BLaER1 (cell line): ENCODE results near the gene SETDB2.

ENCODE experiments used
- H3K27ac ChIP-seq: shearing (Covaris generic); formaldehyde crosslinking; 2 replicates; pipeline ENCODE4 v1.8.1; 2022
- H3K27me3 ChIP-seq: shearing (Covaris generic); formaldehyde crosslinking; 2 replicates; pipeline ENCODE4 v1.8.1; 2022
- H3K36me3 ChIP-seq: shearing (Covaris generic); formaldehyde crosslinking; 2 replicates; pipeline ENCODE4 v1.8.1; 2022
- H3K4me1 ChIP-seq: shearing (Covaris generic); formaldehyde crosslinking; 2 replicates; pipeline ENCODE4 v1.8.1; 2022
- H3K4me2 ChIP-seq: shearing (Covaris generic); formaldehyde crosslinking; 2 replicates; pipeline ENCODE4 v1.8.1; 2022
- H3K4me3 ChIP-seq: shearing (Covaris generic); formaldehyde crosslinking; 2 replicates; pipeline ENCODE4 v1.8.1; 2022
- H3K9ac ChIP-seq: shearing (Covaris generic); formaldehyde crosslinking; 2 replicates; pipeline ENCODE4 v1.8.1; 2022
- H3K9me3 ChIP-seq: shearing (Covaris generic); formaldehyde crosslinking; 2 replicates; pipeline ENCODE4 v1.8.1; 2022
- H4K20me1 ChIP-seq: shearing (Covaris generic); formaldehyde crosslinking; 2 replicates; pipeline ENCODE4 v1.8.1; 2022
- Cebpa-rat ChIP-seq: shearing (Covaris generic); IDR thresholded peaks from 2 replicates; pipeline ENCODE4 v1.8.1; 2022

Gene SETDB2

GRCh38 chr13:49443704-49444523, at the start of gene SETDB2, which contains the start of gene CAB39L:
Gene SETDB2 (plus strand): TSS chr13:49444274. CDS start chr13:49451894, 7,620 bp downstream.
Gene CAB39L (minus strand): TSS chr13:49444064. CDS start chr13:49382910, 61,154 bp downstream.
- Histone ChIP-seq H3K27ac (peak within 1 kb of the TSS; percentile 89), H3K36me3 (no peaks in the 10 kb centered on the region), H3K27me3 (no peaks in the 10 kb centered on the region), H4K20me1 (no peaks in the 10 kb centered on the region), H3K4me2 (peak within 1 kb of the TSS; percentile 85), H3K9ac (peak within 1 kb of the TSS; percentile 85), H3K4me1 (peaks cover 45% of the 10 kb centered on the region), H3K4me3 (peak within 1 kb of the TSS; percentile 79), H3K9me3 (no peaks in the 10 kb centered on the region)
- no peak for TF ChIP-seq Cebpa-rat

- no peaks in the 10 kb centered on the region for H3K4me1 ChIP-seq
- H3K4me2 ChIP-seq: no peak overlapping the region
- no peaks in the 10 kb centered on the region for H4K20me1 ChIP-seq
- no peaks in the 10 kb centered on the region for H3K9me3 ChIP-seq
- H3K36me3 ChIP-seq: no peaks in the 10 kb centered on the region
- no peak overlapping the region for H3K4me3 ChIP-seq
- no peak overlapping the region for H3K27ac ChIP-seq
- H3K27me3 ChIP-seq: no peaks in the 10 kb centered on the region
- TF ChIP-seq Cebpa-rat: no peak
- H3K9ac ChIP-seq: no peak overlapping the region
Observed at GRCh38 chr13:49395451-49395865, 48.6 kb upstream of the SETDB2 start.

DNA sequence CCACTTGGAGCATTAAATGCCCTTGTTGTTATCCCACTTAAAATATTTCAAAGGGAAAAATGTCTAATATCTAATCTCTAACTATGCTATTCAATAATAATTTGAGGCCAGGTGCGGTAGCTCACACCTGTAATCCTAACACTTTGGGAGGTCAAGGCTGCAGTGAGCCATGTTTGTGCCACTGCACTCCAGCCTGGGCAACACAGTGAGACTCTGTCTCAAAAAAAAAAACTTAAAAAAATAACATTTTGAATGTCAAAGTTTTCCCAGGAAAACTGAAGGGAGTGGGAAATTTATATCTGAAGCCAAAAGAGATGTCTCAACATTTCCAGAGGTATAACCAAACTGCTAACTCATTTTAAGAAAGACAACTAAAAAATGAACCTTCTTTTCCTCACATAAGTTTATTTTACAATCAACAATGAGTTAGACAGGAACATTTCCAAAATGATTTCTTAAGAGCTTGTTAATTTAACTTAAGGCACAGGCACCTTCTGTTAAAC, 48.1 kb upstream of the SETDB2 start:
- Histone ChIP-seq H3K27me3 (no peaks in the 10 kb centered on the region), H3K27ac (no peak overlapping the region), H3K9ac (no peak overlapping the region), H4K20me1 (no peaks in the 10 kb centered on the region), H3K4me2 (no peak overlapping the region), H3K4me1 (no peaks in the 10 kb centered on the region), H3K36me3 (no peaks in the 10 kb centered on the region), H3K9me3 (no peaks in the 10 kb centered on the region), H3K4me3 (no peak overlapping the region)
- no peak for TF ChIP-seq Cebpa-rat

DNA sequence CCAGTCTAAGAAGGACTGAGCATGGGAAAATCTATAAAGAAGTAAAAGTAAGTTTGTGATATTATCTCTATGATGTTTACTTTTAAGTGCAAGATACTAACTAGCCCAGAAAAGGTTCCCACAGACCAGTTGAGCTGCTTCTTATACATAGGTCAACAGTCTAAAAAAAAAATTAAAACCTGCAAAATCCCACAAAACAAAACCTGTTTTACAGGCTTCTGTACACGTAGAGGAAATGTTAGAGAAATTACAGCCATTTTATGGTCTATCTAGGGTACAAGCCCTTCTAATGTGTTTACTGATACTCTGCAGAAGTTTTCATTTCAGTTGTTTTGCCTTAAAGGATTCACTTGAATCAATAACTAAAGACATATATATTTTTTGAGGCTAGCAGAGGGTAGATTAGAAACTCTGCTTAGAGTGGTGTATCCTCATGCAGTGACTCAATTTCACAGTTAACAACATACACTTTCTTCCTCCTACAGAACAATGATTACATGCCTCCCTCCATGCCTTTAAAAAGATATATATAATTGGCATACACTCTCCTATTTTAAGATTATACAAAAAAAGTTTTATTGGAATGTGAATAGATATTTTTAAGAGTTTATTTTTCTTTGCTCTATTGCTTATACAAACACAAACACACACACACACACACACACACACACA, 44.1 kb upstream of the SETDB2 start:
- 0 out of 2 replicates have a peak, but pooled peaks cover 6% of the 10 kb centered on the region for H3K36me3 ChIP-seq
- no peak overlapping the region for H3K4me2 ChIP-seq
- H3K4me1 ChIP-seq: no peaks in the 10 kb centered on the region
- TF ChIP-seq Cebpa-rat: no peak
- H3K4me3 ChIP-seq: no peak overlapping the region
- H3K27ac ChIP-seq: no peak overlapping the region
- no peak overlapping the region for H3K9ac ChIP-seq
- H4K20me1 ChIP-seq: no peaks in the 10 kb centered on the region
- H3K9me3 ChIP-seq: peaks cover 11% of the 10 kb centered on the region
- H3K27me3 ChIP-seq: no peaks in the 10 kb centered on the region

DNA sequence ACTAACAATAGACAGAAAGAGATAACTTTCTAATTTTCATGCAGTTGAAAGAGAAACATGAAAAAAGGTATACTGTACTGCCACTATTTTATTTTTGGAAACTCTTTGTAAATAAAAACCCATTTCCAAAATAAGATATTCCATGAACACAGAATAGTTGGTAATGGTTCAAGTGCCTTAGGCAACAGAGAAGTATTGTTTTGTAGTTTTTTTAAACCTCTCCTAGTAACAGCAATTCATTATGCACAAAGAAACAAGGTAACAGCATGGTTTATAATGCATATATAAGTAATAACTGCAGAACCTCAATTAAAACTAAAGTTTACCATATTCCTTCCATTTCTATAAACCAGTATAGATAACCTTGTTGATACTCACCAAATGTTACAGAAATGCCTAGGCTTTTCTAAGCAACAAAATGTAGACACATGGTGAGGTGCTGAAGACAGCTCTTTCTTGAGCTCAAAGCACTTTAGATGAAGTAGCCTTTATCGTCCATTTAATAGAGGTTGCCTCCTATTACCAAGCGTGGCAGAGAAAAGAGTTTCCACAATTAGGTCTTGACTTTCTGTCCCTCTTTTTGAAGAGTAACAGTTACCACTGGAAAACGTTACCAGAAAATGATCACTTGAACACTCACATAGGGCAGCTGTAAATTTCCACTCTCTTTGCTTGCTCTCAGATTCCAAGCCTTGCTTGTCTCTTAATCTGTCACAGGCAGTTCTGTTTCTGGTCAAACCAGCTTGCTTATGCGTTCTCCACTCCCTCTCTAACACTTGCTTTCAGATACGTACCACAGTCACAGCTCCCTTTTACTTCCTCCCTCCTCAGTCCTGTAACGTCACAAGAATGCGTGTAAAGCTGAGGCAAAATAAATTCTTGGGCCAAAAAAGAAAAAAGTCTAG, 43.1 kb upstream of the SETDB2 start:
- no peaks in the 10 kb centered on the region for H3K4me1 ChIP-seq
- no peak overlapping the region for H3K9ac ChIP-seq
- H3K4me3 ChIP-seq: no peak overlapping the region
- H3K9me3 ChIP-seq: peaks cover 17% of the 10 kb centered on the region
- no peak overlapping the region for H3K4me2 ChIP-seq
- H3K36me3 ChIP-seq: 0 out of 2 replicates have a peak, but pooled peaks cover 6% of the 10 kb centered on the region
- H3K27me3 ChIP-seq: no peaks in the 10 kb centered on the region
- no peak for TF ChIP-seq Cebpa-rat
- H4K20me1 ChIP-seq: no peaks in the 10 kb centered on the region
- H3K27ac ChIP-seq: no peak overlapping the region

GRCh38 chr13:49403996-49404702, 39.9 kb upstream of the SETDB2 start:
- no peak overlapping the region for H3K4me2 ChIP-seq
- H3K4me3 ChIP-seq: no peak overlapping the region
- H3K27ac ChIP-seq: no peak overlapping the region
- no peaks in the 10 kb centered on the region for H4K20me1 ChIP-seq
- no peaks in the 10 kb centered on the region for H3K4me1 ChIP-seq
- no peak overlapping the region for H3K9ac ChIP-seq
- no peak for TF ChIP-seq Cebpa-rat
- no peaks in the 10 kb centered on the region for H3K27me3 ChIP-seq
- peaks cover 17% of the 10 kb centered on the region for H3K9me3 ChIP-seq
- 0 out of 2 replicates have a peak, but pooled peaks cover 6% of the 10 kb centered on the region for H3K36me3 ChIP-seq

- H3K36me3 ChIP-seq: 0 out of 2 replicates have a peak, but pooled peaks cover 6% of the 10 kb centered on the region
- no peak overlapping the region for H3K4me3 ChIP-seq
- no peaks in the 10 kb centered on the region for H3K4me1 ChIP-seq
- no peak for TF ChIP-seq Cebpa-rat
- H3K9me3 ChIP-seq: peaks cover 17% of the 10 kb centered on the region
- H3K27ac ChIP-seq: no peak overlapping the region
- no peaks in the 10 kb centered on the region for H4K20me1 ChIP-seq
- no peak overlapping the region for H3K4me2 ChIP-seq
- no peaks in the 10 kb centered on the region for H3K27me3 ChIP-seq
- no peak overlapping the region for H3K9ac ChIP-seq
Observed at GRCh38 chr13:49404703-49405020, 39.4 kb upstream of the SETDB2 start.

GRCh38 chr13:49407068-49407467, 37.0 kb upstream of the SETDB2 start:
- Histone ChIP-seq H3K4me3 (no peak overlapping the region), H3K9me3 (peaks cover 17% of the 10 kb centered on the region), H4K20me1 (no peaks in the 10 kb centered on the region), H3K27me3 (no peaks in the 10 kb centered on the region), H3K4me1 (no peaks in the 10 kb centered on the region), H3K9ac (no peak overlapping the region), H3K27ac (no peak overlapping the region), H3K36me3 (0 out of 2 replicates have a peak, but pooled peaks cover 6% of the 10 kb centered on the region), H3K4me2 (no peak overlapping the region)
- no peak for TF ChIP-seq Cebpa-rat

GRCh38 chr13:49407936-49408335, 36.1 kb upstream of the SETDB2 start:
- Histone ChIP-seq H3K27ac (no peak overlapping the region), H3K9me3 (peaks cover 17% of the 10 kb centered on the region), H3K4me2 (no peak overlapping the region), H3K9ac (no peak overlapping the region), H3K4me3 (no peak overlapping the region), H3K4me1 (no peaks in the 10 kb centered on the region), H3K36me3 (0 out of 2 replicates have a peak, but pooled peaks cover 6% of the 10 kb centered on the region), H3K27me3 (no peaks in the 10 kb centered on the region), H4K20me1 (no peaks in the 10 kb centered on the region)
- TF ChIP-seq Cebpa-rat: no peak
